Endodermal cell (in vitro differentiated cells): Measurements from ENCODE around the gene MYLK4. TPM values are rescaled to one million over a fixed set of nuclear protein-coding genes. Genes with fewer than 3 reads are reported as not detected.

Source experiments
- DNase-seq: peaks from one replicate; pipeline ENCODE4 v3.0.0-alpha.2; 2017
- H3K27ac ChIP-seq: 2 replicates; pipeline ENCODE4 v1.5.1; 2013; ENCODE audit warnings: mild to moderate bottlenecking, low read depth, low read length, moderate library complexity
- H3K27me3 ChIP-seq: 2 replicates; pipeline ENCODE4 v1.6.1; 2013; ENCODE audit warnings: mild to moderate bottlenecking, low read length, moderate library complexity; ENCODE audit not compliant: insufficient read depth, control insufficient read depth, poor library complexity, severe bottlenecking
- H3K36me3 ChIP-seq: 2 replicates; pipeline ENCODE4 v1.7.0; 2013; ENCODE audit warnings: mild to moderate bottlenecking, low read length, moderate library complexity; ENCODE audit not compliant: control insufficient read depth, insufficient read depth
- H3K4me1 ChIP-seq: one replicate; pipeline ENCODE4 v1.7.0; 2013; ENCODE audit warnings: low read length; ENCODE audit not compliant: control insufficient read depth, insufficient read depth
- H3K4me3 ChIP-seq: 2 replicates; pipeline ENCODE4 v1.5.1; 2013; ENCODE audit warnings: mild to moderate bottlenecking, low read length, moderate library complexity
- H3K9ac ChIP-seq: 2 replicates; pipeline ENCODE4 v1.6.1; 2013; ENCODE audit warnings: mild to moderate bottlenecking, low read length, moderate library complexity; ENCODE audit not compliant: poor library complexity, severe bottlenecking; ENCODE audit errors: extremely low read depth
- H3K9me3 ChIP-seq: 2 replicates; pipeline ENCODE4 v1.6.1; 2013; ENCODE audit warnings: mild to moderate bottlenecking, low read length, moderate library complexity; ENCODE audit not compliant: control insufficient read depth
- H3K27ac Mint-ChIP-seq: 2 replicates; pipeline ENCODE4 v1.8.0; 2020; ENCODE audit warnings: mixed read lengths
- H3K27me3 Mint-ChIP-seq: 2 replicates; pipeline ENCODE4 v1.8.0; 2021; ENCODE audit warnings: mild to moderate bottlenecking, mixed read lengths; ENCODE audit not compliant: insufficient read depth
- H3K36me3 Mint-ChIP-seq: 2 replicates; pipeline ENCODE4 v1.8.0; 2020; ENCODE audit warnings: low read depth, mixed read lengths
- H3K4me1 Mint-ChIP-seq: 2 replicates; pipeline ENCODE4 v1.8.0; 2020; ENCODE audit warnings: mixed read lengths
- H3K4me3 Mint-ChIP-seq: 2 replicates; pipeline ENCODE4 v1.8.0; 2020; ENCODE audit warnings: mild to moderate bottlenecking, moderate library complexity, mixed read lengths
- H3K9me3 Mint-ChIP-seq: 2 replicates; pipeline ENCODE4 v1.8.0; 2020; ENCODE audit warnings: mild to moderate bottlenecking, mixed read lengths
- CTCF ChIP-seq: fragments of 200-600 bp; sonication (generic); conservative IDR thresholded peaks from 2 replicates; pipeline ENCODE4 v1.5.0; 2021; ENCODE audit warnings: antibody characterized with exemption, mild to moderate bottlenecking
- WGBS, 2 experiments: methylation state at CpG; one replicate each; pipeline versions ENCODE4 v1.1.5 to v1.1.7; 2013; ENCODE audit warnings: missing lambda C conversion rate in 2 of 2, mixed read lengths in 1 of 2; ENCODE audit not compliant: insufficient coverage in 1 of 2, insufficient read length in 1 of 2; 5-methylcytosine and 5-hydroxymethylcytosine counted together
- total RNA-seq, 2 donors: library from RNA; stranded (reverse); fragmentation: NEBNext Ultra II Directional in 1 of 2; extraction: Animal tissue kit (Norgen Biotek cat#: 25700) in 1 of 2; gene quantifications; 2 replicates in 1 of 2; 3 replicates in 1 of 2; pipeline ENCODE4 v1.2.1, GENCODE V29; 2021

MYLK4 gene
- total RNA-seq, 2 donors from 2014 or later: 0.18 to 0.20 TPM

DNA sequence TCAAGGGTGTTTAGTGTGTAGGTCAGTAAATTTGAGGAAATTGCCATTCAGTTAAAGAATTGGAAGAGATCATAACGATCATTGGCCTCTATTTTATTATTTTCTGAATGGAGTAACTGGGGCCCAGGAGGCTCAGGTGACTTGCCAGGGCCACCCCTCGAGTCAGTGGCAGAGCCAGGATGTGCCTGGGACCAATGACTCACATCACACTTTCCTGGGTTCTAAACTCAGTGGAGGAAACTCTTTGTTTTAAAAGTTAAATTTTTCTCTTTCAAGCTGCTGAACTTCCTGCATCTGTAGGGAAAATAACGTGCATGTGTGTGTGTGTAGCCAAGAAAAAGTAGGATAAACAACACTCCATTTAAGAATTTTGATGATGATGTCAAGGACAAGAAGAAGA lies 135.5 kb downstream of the MYLK4 start:
- no peaks in the 10 kb centered on the region for H3K4me1 Mint-ChIP-seq
- no peak for TF ChIP-seq CTCF
- H3K4me3 Mint-ChIP-seq: no peak overlapping the region
- 89 to 92% methylated on average over 2 to 3 of the region's 3 CpGs for WGBS, 2 experiments
- Histone ChIP-seq H3K9ac (no peak overlapping the region), H3K9me3 (peaks cover 6% of the 10 kb centered on the region), H3K4me1 (no peaks in the 10 kb centered on the region), H3K27me3 (no peaks in the 10 kb centered on the region), H3K4me3 (no peak overlapping the region), H3K36me3 (no peaks in the 10 kb centered on the region), H3K27ac (no peak overlapping the region)
- H3K36me3 Mint-ChIP-seq: no peaks in the 10 kb centered on the region
- DNase-seq: no peak
- no peak overlapping the region for H3K27ac Mint-ChIP-seq
- peaks cover 7% of the 10 kb centered on the region for H3K9me3 Mint-ChIP-seq
- no peaks in the 10 kb centered on the region for H3K27me3 Mint-ChIP-seq

GRCh38 chr6:2614846-2615245 lies 135.9 kb downstream of the MYLK4 start:
- H3K9me3 Mint-ChIP-seq: peaks cover 7% of the 10 kb centered on the region
- H3K27ac Mint-ChIP-seq: no peak overlapping the region
- H3K36me3 ChIP-seq: no peaks in the 10 kb centered on the region
- H3K4me1 Mint-ChIP-seq: no peaks in the 10 kb centered on the region
- H3K4me3 Mint-ChIP-seq: no peak overlapping the region
- DNase-seq: no peak
- peaks cover 6% of the 10 kb centered on the region for H3K9me3 ChIP-seq
- 92 to 98% methylated on average over 5 of the region's 5 CpGs for WGBS, 2 experiments
- H3K4me1 ChIP-seq: no peaks in the 10 kb centered on the region
- no peak for TF ChIP-seq CTCF
- no peaks in the 10 kb centered on the region for H3K36me3 Mint-ChIP-seq
- H3K4me3 ChIP-seq: no peak overlapping the region
- no peaks in the 10 kb centered on the region for H3K27me3 Mint-ChIP-seq
- H3K9ac ChIP-seq: no peak overlapping the region
- no peaks in the 10 kb centered on the region for H3K27me3 ChIP-seq
- no peak overlapping the region for H3K27ac ChIP-seq

- 93 to 97% methylated on average over 6 of the region's 6 CpGs for whole genome bisulfite sequencing, 2 experiments
- H3K27me3 Mint-ChIP-seq: no peaks in the 10 kb centered on the region
- no peaks in the 10 kb centered on the region for H3K36me3 ChIP-seq
- H3K9me3 Mint-ChIP-seq: peaks cover 7% of the 10 kb centered on the region
- H3K9ac ChIP-seq: no peak overlapping the region
- no peak overlapping the region for H3K4me3 Mint-ChIP-seq
- H3K27ac Mint-ChIP-seq: no peak overlapping the region
- DNase-seq: no peak
- no peaks in the 10 kb centered on the region for H3K36me3 Mint-ChIP-seq
- H3K9me3 ChIP-seq: peaks cover 6% of the 10 kb centered on the region
- no peaks in the 10 kb centered on the region for H3K27me3 ChIP-seq
- no peaks in the 10 kb centered on the region for H3K4me1 Mint-ChIP-seq
- no peak overlapping the region for H3K27ac ChIP-seq
- H3K4me1 ChIP-seq: no peaks in the 10 kb centered on the region
- no peak for TF ChIP-seq CTCF
- no peak overlapping the region for H3K4me3 ChIP-seq
Measured at GRCh38 chr6:2614155-2614554, 136.6 kb downstream of the MYLK4 start.

Other genes starting within 250 kb of the MYLK4 start
- 10 to 100 TPM; 30.8 to 33.2 TPM for gene WRNIP1, start 14.5 kb upstream of the MYLK4 start, total RNA-seq
- gene SERPINB1, start 90.9 kb upstream of the MYLK4 start, total RNA-seq: 10 to 100 TPM; 30.6 to 38.5 TPM
- gene SERPINB9, start 152.4 kb upstream of the MYLK4 start, total RNA-seq: 100 to 1,000 TPM; 192 to 390 TPM
- 100 to 1,000 TPM; 128 to 150 TPM for gene SERPINB6, start 220.6 kb upstream of the MYLK4 start, total RNA-seq
- gene NQO2, start 249.0 kb upstream of the MYLK4 start, total RNA-seq: 100 to 1,000 TPM in 1 of 2 donors, 10 to 100 TPM in 1; 50.8 to 199 TPM